BLaER1 treated with 17β-estradiol and CSF1 and Interleukin-3, amounts not matched to agents 10 nM and 100 nM (cell line): ENCODE data around the gene OR2A1.
"Not testable (repeated sequence)": the region's sequence is repeated elsewhere in the genome, so short reads cannot be mapped to it uniquely, and the experiment has no call there.

ENCODE experiments used
- H3K27ac ChIP-seq, 11 experiments: shearing (Covaris generic); formaldehyde crosslinking; 2 replicates each; pipeline ENCODE4 v1.8.1; 2022
- H3K27me3 ChIP-seq, 11 experiments: shearing (Covaris generic); formaldehyde crosslinking; 2 replicates each; pipeline ENCODE4 v1.8.1; 2022
- H3K36me3 ChIP-seq, 11 experiments: shearing (Covaris generic); formaldehyde crosslinking; 2 replicates each; pipeline ENCODE4 v1.8.1; 2022
- H3K4me1 ChIP-seq, 10 experiments: shearing (Covaris generic); formaldehyde crosslinking; 2 replicates each; pipeline ENCODE4 v1.8.1; 2022
- H3K4me2 ChIP-seq, 11 experiments: shearing (Covaris generic); formaldehyde crosslinking; 2 replicates each; pipeline ENCODE4 v1.8.1; 2022
- H3K4me3 ChIP-seq, 10 experiments: shearing (Covaris generic); formaldehyde crosslinking; 2 replicates each; pipeline ENCODE4 v1.8.1; 2022
- H3K9ac ChIP-seq, 11 experiments: shearing (Covaris generic); formaldehyde crosslinking; 2 replicates each; pipeline ENCODE4 v1.8.1; 2022
- H3K9me3 ChIP-seq, 11 experiments: shearing (Covaris generic); formaldehyde crosslinking; replicated peaks in 1 of 11; 2 replicates each; pipeline ENCODE4 v1.8.1; 2022
- H4K20me1 ChIP-seq, 11 experiments: shearing (Covaris generic); formaldehyde crosslinking; 2 replicates each; pipeline ENCODE4 v1.8.1; 2022

OR2A1 gene

GRCh38 chr7:144355176-144355822 lies 43.1 kb downstream of the OR2A1 start, which contains the start of gene ARHGEF5:
ARHGEF5 (plus strand) TSS chr7:144355402; CDS start chr7:144362670, 7,268 bp downstream.
- Histone ChIP-seq H3K4me2 (peak within 1 kb of the TSS in 3 of 11 experiments; percentile 32 to 48 (median 40); a peak in 1 of 22 replicates), H3K4me3 (peak within 1 kb of the TSS in 3 of 10 experiments; percentile 40 to 56 (median 47); a peak in 5 of 20 replicates)
- H3K4me1 ChIP-seq, H3K27me3 ChIP-seq, H4K20me1 ChIP-seq, H3K27ac ChIP-seq, H3K9ac ChIP-seq, H3K9me3 ChIP-seq, H3K36me3 ChIP-seq: not testable (repeated sequence)

- H3K4me1 ChIP-seq: not testable (repeated sequence)
These were observed 44.0 kb downstream of the OR2A1 start for GRCh38 chr7:144356185-144356584.

GRCh38 chr7:144356860-144357259 lies 44.6 kb downstream of the OR2A1 start:
- not testable (repeated sequence) for H3K4me1 ChIP-seq, H3K27me3 ChIP-seq, H3K9ac ChIP-seq, H3K9me3 ChIP-seq, H4K20me1 ChIP-seq, H3K27ac ChIP-seq, H3K4me2 ChIP-seq, H3K4me3 ChIP-seq, H3K36me3 ChIP-seq

More at GRCh38 chr7:144356185-144356584, 44.0 kb downstream of the OR2A1 start:
- H3K27me3 ChIP-seq, H3K4me3 ChIP-seq, H3K9me3 ChIP-seq, H3K4me2 ChIP-seq, H3K36me3 ChIP-seq, H4K20me1 ChIP-seq, H3K27ac ChIP-seq, H3K9ac ChIP-seq: not testable (repeated sequence)

- not testable (repeated sequence) for H3K9ac ChIP-seq, H3K36me3 ChIP-seq, H3K9me3 ChIP-seq, H3K4me1 ChIP-seq, H3K27ac ChIP-seq, H3K4me2 ChIP-seq, H4K20me1 ChIP-seq, H3K27me3 ChIP-seq, H3K4me3 ChIP-seq
These were observed 49.8 kb downstream of the OR2A1 start for GRCh38 chr7:144362061-144362460.

GRCh38 chr7:144365523-144365922 lies 53.3 kb downstream of the OR2A1 start:
- not testable (repeated sequence) for H4K20me1 ChIP-seq

GRCh38 chr7:144367250-144367649 lies 55.0 kb downstream of the OR2A1 start:
- H3K4me3 ChIP-seq, H3K27me3 ChIP-seq, H3K4me2 ChIP-seq, H4K20me1 ChIP-seq, H3K27ac ChIP-seq, H3K9ac ChIP-seq, H3K4me1 ChIP-seq, H3K9me3 ChIP-seq, H3K36me3 ChIP-seq: not testable (repeated sequence)

More at GRCh38 chr7:144365523-144365922, 53.3 kb downstream of the OR2A1 start:
- H3K27ac ChIP-seq, H3K9me3 ChIP-seq, H3K9ac ChIP-seq, H3K4me2 ChIP-seq, H3K27me3 ChIP-seq, H3K4me1 ChIP-seq, H3K36me3 ChIP-seq, H3K4me3 ChIP-seq: not testable (repeated sequence)

GRCh38 chr7:144369221-144369620 lies 57.0 kb downstream of the OR2A1 start:
- not testable (repeated sequence) for H3K4me3 ChIP-seq, H3K9ac ChIP-seq, H3K36me3 ChIP-seq, H3K4me1 ChIP-seq, H3K27ac ChIP-seq, H3K27me3 ChIP-seq, H3K9me3 ChIP-seq, H4K20me1 ChIP-seq, H3K4me2 ChIP-seq
